GM12878 (cell line): ENCODE measurements around the gene AP2B1. TPM values are rescaled to one million over a fixed set of nuclear protein-coding genes. Genes with fewer than 3 reads are reported as not detected.
"Not testable (repeated sequence)": the region's sequence is repeated elsewhere in the genome, so short reads cannot be mapped to it uniquely, and the experiment has no call there.

Experiments
- ATAC-seq: fragments of 200-7000 bp; cut with Tn5 transposase; 3 replicates; pipeline ENCODE4 v1.9.1; 2020; ENCODE audit warnings: mild to moderate bottlenecking, moderate library complexity
- BruUV-seq: library from RNA; stranded (reverse); fragments of 400-500 nt; replicated peaks from 2 replicates; lab custom pipeline; 2021; lab: Mats Ljungman, UMichigan
- CTCF ChIA-PET: fragments of 300-600 bp; sonication (Branson Sonifier 250); formaldehyde crosslinking; extraction: SDS; loops from one replicate; lab custom pipeline; 2021; ENCODE audit warnings: inconsistent platforms; lab: Yijun Ruan, JAX
- POLR2A ChIA-PET: fragments of 350-600 bp; formaldehyde crosslinking; extraction: SDS; loops from one replicate; lab custom pipeline; 2021; ENCODE audit warnings: inconsistent platforms; lab: Charles Lee
- RAD21 ChIA-PET: fragments of 300-600 bp; sonication (Branson Sonifier 250); formaldehyde crosslinking; loops from one replicate; lab custom pipeline; 2023; ENCODE audit warnings: antibody characterized with exemption; ENCODE audit not compliant: unreplicated experiment; lab: Charles Lee
- SMC1A ChIA-PET: fragments of 300-600 bp; sonication (Branson Sonifier 250); formaldehyde crosslinking; loops from one replicate; lab custom pipeline; 2023; ENCODE audit not compliant: unreplicated experiment, uncharacterized antibody; lab: Charles Lee
- DNase-seq: peaks from one replicate; pipeline ENCODE4 v3.0.0-alpha.2; 2011; ENCODE audit warnings: low read depth, low spot score
- FAIRE-seq: peaks from 3 replicates; lab custom pipeline; 2011; peaks lifted over from hg19 to GRCh38; lab: Jason Lieb, UNC
- H2AFZ ChIP-seq: 2 replicates; pipeline ENCODE4 v1.6.0; 2011; ENCODE audit warnings: low read depth, low read length, control low read depth; ENCODE audit not compliant: control insufficient read depth
- H3K27ac ChIP-seq: 2 replicates; pipeline ENCODE4 v1.5.1; 2011; ENCODE audit warnings: control low read depth; ENCODE audit not compliant: control insufficient read depth, insufficient read depth
- H3K27me3 ChIP-seq, 2 experiments: replicated peaks in 1 of 2; 2 replicates each; pipeline versions ENCODE4 v1.6.0 to v1.6.1; 2011; ENCODE audit warnings: low read length in 1 of 2; ENCODE audit not compliant: control insufficient read depth in 2 of 2, insufficient read depth in 2 of 2
- H3K36me3 ChIP-seq, 2 experiments: 2 replicates each; pipeline ENCODE4 v1.5.1; 2011; ENCODE audit warnings: low read length in 1 of 2; ENCODE audit not compliant: control insufficient read depth in 2 of 2, insufficient read depth in 2 of 2
- H3K4me1 ChIP-seq: 2 replicates; pipeline ENCODE4 v1.6.1; 2011; ENCODE audit warnings: mild to moderate bottlenecking, low read length, moderate library complexity, mixed read lengths; ENCODE audit not compliant: control insufficient read depth, insufficient read depth
- H3K4me2 ChIP-seq: 2 replicates; pipeline ENCODE4 v1.6.0; 2011; ENCODE audit warnings: control low read depth; ENCODE audit not compliant: control insufficient read depth, insufficient read depth
- H3K4me3 ChIP-seq: fragments of 200-600 bp; sonication (generic); 2 replicates; pipeline ENCODE4 v1.5.1; 2016
- H3K79me2 ChIP-seq: 2 replicates; pipeline ENCODE4 v1.6.0; 2011; ENCODE audit warnings: low read length; ENCODE audit not compliant: control insufficient read depth, insufficient read depth
- H3K9ac ChIP-seq: 2 replicates; pipeline ENCODE4 v1.8.0; 2011; ENCODE audit warnings: low read length, control low read depth, mixed read lengths; ENCODE audit not compliant: control insufficient read depth, insufficient read depth
- H3K9me3 ChIP-seq: replicated peaks from 3 replicates; pipeline ENCODE4 v1.5.1; 2011; ENCODE audit warnings: mild to moderate bottlenecking, low read length; ENCODE audit not compliant: control insufficient read depth, insufficient read depth
- H4K20me1 ChIP-seq: 2 replicates; pipeline ENCODE4 v1.6.0; 2011; ENCODE audit not compliant: control insufficient read depth, insufficient read depth
- CHD4 ChIP-seq: fragments of 200-600 bp; sonication (generic); IDR thresholded peaks from 2 replicates; pipeline ENCODE4 v1.6.1; 2016; ENCODE audit warnings: mild to moderate bottlenecking
- EZH2 ChIP-seq: IDR thresholded peaks from 2 replicates; pipeline ENCODE4 v1.6.1; 2012; ENCODE audit warnings: low read depth, mild to moderate bottlenecking, control low read depth, inconsistent platforms, low read length, borderline replicate concordance; ENCODE audit not compliant: control insufficient read depth
- NFYA ChIP-seq: IDR thresholded peaks from 2 replicates; pipeline ENCODE4 v1.6.1; 2011; ENCODE audit warnings: low read depth, mild to moderate bottlenecking, low read length, improper control_type of control experiment, borderline replicate concordance
- NKRF ChIP-seq: fragments of 450-650 bp; conservative IDR thresholded peaks from 2 replicates; pipeline ENCODE4 v1.6.1; 2017; ENCODE audit warnings: mild to moderate bottlenecking, moderate library complexity
- SKIL ChIP-seq: fragments of 450-650 bp; IDR thresholded peaks from 2 replicates; pipeline ENCODE4 v1.6.1; 2017; ENCODE audit warnings: mild to moderate bottlenecking, low read depth, inconsistent platforms; ENCODE audit not compliant: poor library complexity, severe bottlenecking
- ZBTB4 ChIP-seq: fragments of 450-650 bp; formaldehyde crosslinking; IDR thresholded peaks from 2 replicates; pipeline ENCODE4 v1.4.0; 2022; ENCODE audit warnings: mild to moderate bottlenecking, moderate library complexity
- WGBS: methylation state at CpG from one replicate; pipeline ENCODE4 v1.1.6; 2016; ENCODE audit warnings: low lambda C conversion rate; ENCODE audit not compliant: insufficient replicate concordance, insufficient coverage; ENCODE audit errors: missing lambda C conversion rate; 5-methylcytosine and 5-hydroxymethylcytosine counted together
- in situ Hi-C: fragments of 300-500 bp; cut with MboI; formaldehyde crosslinking; loops from 9 replicates; pipeline ENCODE4 v1.14.3; 2018; ENCODE audit warnings: mixed read lengths
- intact Hi-C: fragments of 100-400 bp; cut with micrococcal nuclease; formaldehyde crosslinking; loops from one replicate; pipeline ENCODE4 v1.14.2; 2022; ENCODE audit not compliant: unreplicated experiment
- polyA plus RNA-seq, 11 experiments: library from polyadenylated mRNA; depleted of rRNA in 4 of 11; unstranded in 6 of 11; stranded (reverse) in 5 of 11; fragments of >200 nt; fragmentation: Nextera tagmentation in 4 of 11; fragmentation: Illumina TruSeq in 1 of 11; extraction: Ambion mirVana in 4 of 11; extraction: Trizol in 1 of 11; gene quantifications; 1 replicate in 1 of 11; 2 replicates in 10 of 11; pipeline versions ENCODE4 v1.2.1 to v1.2.3, GENCODE V29; 2011 to 2016; ENCODE audit warnings: inconsistent platforms in 2 of 11, missing spikeins in 2 of 11, low read depth in 1 of 11
- total RNA-seq, 4 experiments: library from RNA; depleted of rRNA in 3 of 4; stranded (reverse); fragments of >200 nt in 3 of 4; fragmentation: Illumina TruSeq in 1 of 4; extraction: Trizol in 1 of 4; gene quantifications; 2 replicates each; pipeline versions ENCODE4 v1.2.1 to v1.2.3, GENCODE V29; 2013 to 2021

AP2B1 gene
- total and polyA plus RNA-seq, 10 of the 15 experiments (the other 5 are each of a cell fraction or from before 2014, with no cell fraction given), result 18.6 to 112 (median 53.9) TPM

- TF ChIP-seq EZH2, result no peak
Observed at GRCh38 chr17:35560703-35561102, 26.4 kb upstream of the AP2B1 start, which contains the start of gene SLFN14 (continued).

GRCh38 chr17:35563181-35563580 lies 23.9 kb upstream of the AP2B1 start:
- in situ Hi-C loops, result not testable (repeated sequence)

GRCh38 chr17:35566968-35567367 lies 20.2 kb upstream of the AP2B1 start:
- Histone ChIP-seq H3K36me3 (no peaks in the 10 kb centered on the region), H2AFZ (no peak overlapping the region), H3K4me3 (no peak overlapping the region), H4K20me1 (no peaks in the 10 kb centered on the region), H3K4me1 (peaks cover 3% of the 10 kb centered on the region; the same call in 1 of the 2 replicates), H3K79me2 (peaks cover 24% of the 10 kb centered on the region), H3K4me2 (no peak overlapping the region), H3K9me3 (no peaks in the 10 kb centered on the region), H3K27me3 (no peaks in the 10 kb centered on the region; a peak in 1 of 4 replicates), H3K9ac (no peak overlapping the region), H3K27ac (no peak overlapping the region)
- ChIA-PET SMC1A (interaction anchor here (1.2 kb wide), 1 partner anchor 9 kb away, joined by 3 read pairs; no protein-coding TSS in a partner anchor), CTCF (no interaction called here), RAD21 (no interaction called here), POLR2A (interaction anchor here (0.7 to 2.7 kb wide), 7 partner anchors 8 to 477 kb away, joined by 3 to 16 read pairs (median 5); partner anchors contain the start of gene PEX12)
- FAIRE-seq, result no peak
- no TSS peak for BruUV-seq
- DNase-seq, result no peak
- intact Hi-C loops (no loop called here), in situ Hi-C loops (no loop called here)
- 98% methylated on average over 11 of the region's 11 CpGs for WGBS
- no peak for ATAC-seq
- TF ChIP-seq CHD4, result no peak
- no peak for TF ChIP-seq NFYA
- no peak for TF ChIP-seq SKIL
- no peak for TF ChIP-seq NKRF
- TF ChIP-seq ZBTB4 (CRISPR knock-in tag), result no peak

More at GRCh38 chr17:35563181-35563580, 23.9 kb upstream of the AP2B1 start:
- H3K27me3 ChIP-seq, H2AFZ ChIP-seq, intact Hi-C loops, H3K4me2 ChIP-seq, FAIRE-seq, H3K4me1 ChIP-seq, H4K20me1 ChIP-seq, H3K79me2 ChIP-seq, BruUV-seq, SMC1A ChIA-PET, H3K4me3 ChIP-seq, H3K36me3 ChIP-seq, ATAC-seq, DNase-seq, H3K9me3 ChIP-seq, H3K27ac ChIP-seq, H3K9ac ChIP-seq: not testable (repeated sequence)
- RAD21 ChIA-PET, result interaction anchor here (1.0 kb wide), 1 partner anchor 184 kb away, joined by 3 read pairs; no protein-coding TSS in a partner anchor
- 80% methylated on average over 16 of the region's 16 CpGs for WGBS
- POLR2A ChIA-PET, result interaction anchor here (0.6 kb wide), 1 partner anchor 25 kb away, joined by 3 read pairs; no protein-coding TSS in a partner anchor
- CTCF ChIA-PET, result interaction anchor here (0.7 to 1.3 kb wide), 3 partner anchors 15 to 443 kb away, joined by 3 to 4 read pairs (median 3); partner anchors contain the start of gene RAD51D
